OCI-LY3 (cell line): ENCODE measurements around the gene PRMT1.

ENCODE experiments used
- H2AFZ ChIP-seq: fragments of 200-600, 300-600 bp; shearing (Covaris generic); 2 replicates; pipeline ENCODE4 v1.6.0; 2014; ENCODE audit warnings: antibody characterized with exemption, low read depth, low read length
- H3K27ac ChIP-seq: fragments of 200-600, 300-600 bp; sonication (generic); 2 replicates; pipeline ENCODE4 v1.5.1; 2014; ENCODE audit warnings: mild to moderate bottlenecking, low read length, moderate library complexity, mixed read lengths
- H3K27me3 ChIP-seq: fragments of 200-600, 300-600 bp; sonication (generic); 2 replicates; pipeline ENCODE4 v1.6.1; 2014; ENCODE audit warnings: low read depth, low read length, mixed read lengths
- H3K36me3 ChIP-seq: fragments of 200-600, 300-600 bp; sonication (generic); replicated peaks from 2 replicates; pipeline ENCODE3; 2014; ENCODE audit warnings: low read depth, low read length, mixed read lengths
- H3K4me1 ChIP-seq: fragments of 300-600, 200-600 bp; sonication (generic); 2 replicates; pipeline ENCODE4 v1.6.1; 2014; ENCODE audit warnings: low read length, mixed read lengths
- H3K4me2 ChIP-seq: fragments of 200-600, 300-600 bp; sonication (generic); 2 replicates; pipeline ENCODE4 v1.6.1; 2014; ENCODE audit warnings: low read length, mixed read lengths
- H3K4me3 ChIP-seq: fragments of 300-600, 200-600 bp; sonication (generic); 2 replicates; pipeline ENCODE4 v1.5.1; 2014; ENCODE audit warnings: antibody characterized with exemption, mild to moderate bottlenecking, low read length, moderate library complexity
- H3K79me2 ChIP-seq: fragments of 300-600, 200-600 bp; shearing (Covaris generic); 2 replicates; pipeline ENCODE4 v1.6.1; 2014; ENCODE audit warnings: mild to moderate bottlenecking, low read length, mixed read lengths
- H3K9ac ChIP-seq: fragments of 300-600, 200-600 bp; shearing (Covaris generic); 2 replicates; pipeline ENCODE4 v1.6.0; 2014; ENCODE audit warnings: mild to moderate bottlenecking, low read length, moderate library complexity
- H3K9me3 ChIP-seq: fragments of 200-600, 300-600 bp; shearing (Covaris generic); 2 replicates; pipeline ENCODE4 v1.6.1; 2014; ENCODE audit warnings: low read length, mixed read lengths; ENCODE audit not compliant: insufficient read depth
- H4K20me1 ChIP-seq: fragments of 200-600, 300-600 bp; sonication (generic); 2 replicates; pipeline ENCODE4 v1.6.1; 2016; ENCODE audit warnings: low read length, mixed read lengths; ENCODE audit not compliant: insufficient read depth
- CTCF ChIP-seq: fragments of 200-600, 300-600 bp; sonication (generic); IDR thresholded peaks from 2 replicates; pipeline ENCODE4 v1.5.1; 2014; ENCODE audit warnings: antibody characterized with exemption, low read length, low read depth
- EZH2phosphoT487 ChIP-seq: fragments of 200-600 bp; shearing (Covaris generic); IDR thresholded peaks from 2 replicates; pipeline ENCODE4 v1.6.1; 2018; ENCODE audit warnings: antibody characterized with exemption, mixed run types, low read depth

PRMT1 gene

GRCh38 chr19:49677901-49678674, 1.0 kb downstream of the PRMT1 start:
- Histone ChIP-seq H3K36me3 (peaks cover 29% of the 10 kb centered on the region), H3K79me2 (peaks cover 60% of the 10 kb centered on the region), H3K27ac (peak overlapping the region; percentile 93), H3K4me2 (peak overlapping the region; percentile 98), H4K20me1 (peaks cover 41% of the 10 kb centered on the region), H3K9me3 (no peaks in the 10 kb centered on the region), H3K4me3 (peak overlapping the region; percentile 88), H3K9ac (peak overlapping the region; percentile 97), H2AFZ (no peak overlapping the region), H3K4me1 (peaks cover 57% of the 10 kb centered on the region), H3K27me3 (no peaks in the 10 kb centered on the region)
- TF ChIP-seq EZH2phosphoT487 (no peak), CTCF (peak; percentile 76)

GRCh38 chr19:49678985-49679770, 2.1 kb downstream of the PRMT1 start:
- Histone ChIP-seq H3K27me3 (no peaks in the 10 kb centered on the region), H3K4me2 (peak overlapping the region; percentile 98), H3K9ac (peak overlapping the region; percentile 97), H3K4me3 (peak overlapping the region; percentile 88), H4K20me1 (peaks cover 51% of the 10 kb centered on the region), H3K4me1 (peaks cover 47% of the 10 kb centered on the region), H3K9me3 (no peaks in the 10 kb centered on the region), H3K27ac (peak overlapping the region; percentile 93), H3K36me3 (peaks cover 35% of the 10 kb centered on the region), H2AFZ (no peak overlapping the region), H3K79me2 (peaks cover 70% of the 10 kb centered on the region)
- TF ChIP-seq EZH2phosphoT487 (no peak), CTCF (no peak)

- Histone ChIP-seq H3K79me2 (peaks cover 76% of the 10 kb centered on the region), H3K4me2 (peak overlapping the region; percentile 98), H3K4me3 (peak overlapping the region; percentile 88), H3K27me3 (no peaks in the 10 kb centered on the region), H3K4me1 (peaks cover 42% of the 10 kb centered on the region), H3K36me3 (peaks cover 41% of the 10 kb centered on the region), H4K20me1 (peaks cover 57% of the 10 kb centered on the region), H2AFZ (no peak overlapping the region), H3K9me3 (no peaks in the 10 kb centered on the region), H3K9ac (peak overlapping the region; percentile 97), H3K27ac (peak overlapping the region; percentile 93)
- no peak for TF ChIP-seq CTCF
- no peak for TF ChIP-seq EZH2phosphoT487
These were observed 2.8 kb downstream of the PRMT1 start for GRCh38 chr19:49679771-49680413.
